HG03175 (cell line): ENCODE data around the gene SAMHD1.
"Not testable (repeated sequence)": the region's sequence is repeated elsewhere in the genome, so short reads cannot be mapped to it uniquely, and the experiment has no call there.

ENCODE experiments used
- ATAC-seq: cut with Tn5 transposase; IDR thresholded peaks from one replicate; pipeline ENCODE4 v1.9.1; 2021; ENCODE audit warnings: mild to moderate bottlenecking, moderate library complexity; ENCODE audit not compliant: unreplicated experiment

SAMHD1 gene

GRCh38 chr20:36956674-36957073 lies 5.2 kb upstream of the SAMHD1 start:
- no peak for ATAC-seq

- no peak for ATAC-seq
These were observed 4.5 kb upstream of the SAMHD1 start for GRCh38 chr20:36956016-36956415.

GRCh38 chr20:36951979-36952738 lies 651 bp upstream of the SAMHD1 start:
- no peak for ATAC-seq

GRCh38 chr20:36950414-36951197 lies 902 bp downstream of the SAMHD1 start:
- no peak for ATAC-seq

- ATAC-seq: no peak
These were observed 10.1 kb downstream of the SAMHD1 start for GRCh38 chr20:36941401-36941835.

GRCh38 chr20:36937402-36937770 lies 14.1 kb downstream of the SAMHD1 start:
- ATAC-seq: no peak

- not testable (repeated sequence) for ATAC-seq
These were observed 14.6 kb downstream of the SAMHD1 start for GRCh38 chr20:36936761-36937401.

- ATAC-seq: no peak
These were observed 15.2 kb downstream of the SAMHD1 start for GRCh38 chr20:36936341-36936740.

- ATAC-seq: not testable (repeated sequence)
These were observed 17.9 kb downstream of the SAMHD1 start for GRCh38 chr20:36933571-36933970.

GRCh38 chr20:36932476-36933426 lies 18.8 kb downstream of the SAMHD1 start:
- ATAC-seq: no peak

GRCh38 chr20:36932067-36932466 lies 19.4 kb downstream of the SAMHD1 start:
- ATAC-seq: not testable (repeated sequence)

- no peak for ATAC-seq
These were observed 21.8 kb downstream of the SAMHD1 start for GRCh38 chr20:36929691-36930090.

- ATAC-seq: no peak
These were observed 22.2 kb downstream of the SAMHD1 start for GRCh38 chr20:36929290-36929689.

- ATAC-seq: no peak
These were observed 23.8 kb downstream of the SAMHD1 start for GRCh38 chr20:36927704-36928103.

GRCh38 chr20:36926653-36927200 lies 24.8 kb downstream of the SAMHD1 start:
- ATAC-seq: no peak

GRCh38 chr20:36925234-36925633 lies 26.3 kb downstream of the SAMHD1 start:
- no peak for ATAC-seq

GRCh38 chr20:36924167-36925045 lies 27.1 kb downstream of the SAMHD1 start:
- ATAC-seq: no peak

- ATAC-seq: no peak
These were observed 31.2 kb downstream of the SAMHD1 start for GRCh38 chr20:36920334-36920730.

GRCh38 chr20:36919715-36920333 lies 31.7 kb downstream of the SAMHD1 start:
- ATAC-seq: no peak
